ENCODE measurements around the gene MIPEP.

Gene MIPEP

GRCh38 chr13:23771552-23771951, 117.6 kb downstream of the MIPEP start:
- no peak overlapping the region for H3K4me3 ChIP-seq (ENCODE audit: low read depth, low read length)
- no peaks in the 10 kb centered on the region for H3K36me3 ChIP-seq (replicated peaks)
- no peak overlapping the region for H3K27ac ChIP-seq
- DNase-seq, result no peak
- no peaks in the 10 kb centered on the region for H3K27me3 ChIP-seq (replicated peaks)
- in situ Hi-C loops (cut with HindIII; ENCODE audit: low pct_ligation_motif_present, low sequenced_read_pairs), result no loop called here
- TF ChIP-seq, protein P1, sequence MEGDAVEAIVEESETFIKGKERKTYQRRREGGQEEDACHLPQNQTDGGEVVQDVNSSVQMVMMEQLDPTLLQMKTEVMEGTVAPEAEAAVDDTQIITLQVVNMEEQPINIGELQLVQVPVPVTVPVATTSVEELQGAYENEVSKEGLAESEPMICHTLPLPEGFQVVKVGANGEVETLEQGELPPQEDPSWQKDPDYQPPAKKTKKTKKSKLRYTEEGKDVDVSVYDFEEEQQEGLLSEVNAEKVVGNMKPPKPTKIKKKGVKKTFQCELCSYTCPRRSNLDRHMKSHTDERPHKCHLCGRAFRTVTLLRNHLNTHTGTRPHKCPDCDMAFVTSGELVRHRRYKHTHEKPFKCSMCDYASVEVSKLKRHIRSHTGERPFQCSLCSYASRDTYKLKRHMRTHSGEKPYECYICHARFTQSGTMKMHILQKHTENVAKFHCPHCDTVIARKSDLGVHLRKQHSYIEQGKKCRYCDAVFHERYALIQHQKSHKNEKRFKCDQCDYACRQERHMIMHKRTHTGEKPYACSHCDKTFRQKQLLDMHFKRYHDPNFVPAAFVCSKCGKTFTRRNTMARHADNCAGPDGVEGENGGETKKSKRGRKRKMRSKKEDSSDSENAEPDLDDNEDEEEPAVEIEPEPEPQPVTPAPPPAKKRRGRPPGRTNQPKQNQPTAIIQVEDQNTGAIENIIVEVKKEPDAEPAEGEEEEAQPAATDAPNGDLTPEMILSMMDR (IDR thresholded peaks at IDR 0.05; ENCODE audit: low read depth, low read length, missing control alignments), result no peak

GRCh38 chr13:23770973-23771372, 118.2 kb downstream of the MIPEP start:
- in situ Hi-C loops (cut with HindIII; ENCODE audit: low pct_ligation_motif_present, low sequenced_read_pairs), result no loop called here
- Histone ChIP-seq H3K4me3 (ENCODE audit: low read depth, low read length) (no peak overlapping the region), H3K36me3 (replicated peaks) (no peaks in the 10 kb centered on the region), H3K27ac (no peak overlapping the region), H3K27me3 (replicated peaks) (no peaks in the 10 kb centered on the region)
- TF ChIP-seq, protein P1 (IDR thresholded peaks at IDR 0.05; ENCODE audit: low read depth, low read length, missing control alignments), result no peak
- DNase-seq, result no peak

GRCh38 chr13:23770428-23770827, 118.8 kb downstream of the MIPEP start:
- in situ Hi-C loops (cut with HindIII; ENCODE audit: low pct_ligation_motif_present, low sequenced_read_pairs), result no loop called here
- H3K27ac ChIP-seq, result no peak overlapping the region
- H3K27me3 ChIP-seq (replicated peaks), result no peaks in the 10 kb centered on the region

DNA sequence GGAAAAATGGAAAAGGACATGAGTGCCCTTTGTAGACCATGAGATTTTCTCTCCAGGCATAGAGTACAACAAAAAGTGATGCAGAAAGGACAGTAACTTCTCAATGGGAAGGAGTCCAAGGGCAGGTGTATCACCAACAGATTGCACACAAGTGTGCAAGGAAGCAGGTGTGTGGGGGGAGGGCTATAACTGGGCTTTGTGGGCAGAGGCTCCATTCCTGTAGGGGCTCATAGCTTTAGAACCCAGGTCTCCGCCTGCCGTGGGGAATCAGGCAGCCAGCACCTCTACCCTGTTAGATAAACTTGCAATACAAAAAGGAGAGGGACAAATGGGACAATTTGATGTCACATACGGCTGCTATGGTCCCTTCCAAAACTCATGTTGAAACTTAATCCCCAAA, 119.8 kb downstream of the MIPEP start:
- Histone ChIP-seq H3K4me3 (ENCODE audit: low read depth, low read length) (no peak overlapping the region), H3K27ac (no peak overlapping the region), H3K27me3 (replicated peaks) (no peaks in the 10 kb centered on the region), H3K36me3 (replicated peaks) (no peaks in the 10 kb centered on the region)
- in situ Hi-C loops (cut with HindIII; ENCODE audit: low pct_ligation_motif_present, low sequenced_read_pairs), result no loop called here
- no peak for DNase-seq
- TF ChIP-seq, protein P1 (IDR thresholded peaks at IDR 0.05; ENCODE audit: low read depth, low read length, missing control alignments), result no peak

More at GRCh38 chr13:23770428-23770827, 118.8 kb downstream of the MIPEP start:
- H3K36me3 ChIP-seq (replicated peaks), result no peaks in the 10 kb centered on the region
- no peak for DNase-seq
- H3K4me3 ChIP-seq (ENCODE audit: low read depth, low read length), result no peak overlapping the region
- TF ChIP-seq, protein P1 (IDR thresholded peaks at IDR 0.05; ENCODE audit: low read depth, low read length, missing control alignments), result no peak

GRCh38 chr13:23767838-23768237, 121.4 kb downstream of the MIPEP start:
- H3K4me3 ChIP-seq (ENCODE audit: low read depth, low read length), result no peak overlapping the region
- no peaks in the 10 kb centered on the region for H3K36me3 ChIP-seq (replicated peaks)
- in situ Hi-C loops (cut with HindIII; ENCODE audit: low pct_ligation_motif_present, low sequenced_read_pairs), result no loop called here
- no peak overlapping the region for H3K27ac ChIP-seq
- no peak for DNase-seq
- no peaks in the 10 kb centered on the region for H3K27me3 ChIP-seq (replicated peaks)
- TF ChIP-seq, protein P1 (IDR thresholded peaks at IDR 0.05; ENCODE audit: low read depth, low read length, missing control alignments), result no peak

DNA sequence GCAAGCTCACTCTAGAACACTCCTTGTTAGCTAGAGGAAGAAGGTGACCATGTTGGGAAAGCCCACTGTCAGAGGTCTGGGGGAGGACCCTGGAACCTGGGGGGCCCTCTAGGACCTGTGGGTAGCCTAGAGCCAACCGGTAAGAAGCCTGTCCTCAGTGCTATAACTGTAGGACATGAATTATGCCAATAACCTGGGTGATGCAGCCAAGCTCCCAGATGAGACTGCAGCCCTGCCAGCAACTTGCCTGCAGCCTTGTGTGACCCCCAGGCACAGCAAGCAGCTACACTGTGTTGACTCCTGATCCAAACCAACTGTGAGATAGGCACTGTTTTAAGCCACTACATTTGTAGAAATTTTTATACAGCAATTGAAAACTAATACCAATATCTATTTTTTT, 122.3 kb downstream of the MIPEP start:
- in situ Hi-C loops (cut with HindIII; ENCODE audit: low pct_ligation_motif_present, low sequenced_read_pairs), result no loop called here
- Histone ChIP-seq H3K36me3 (replicated peaks) (no peaks in the 10 kb centered on the region), H3K4me3 (ENCODE audit: low read depth, low read length) (no peak overlapping the region), H3K27ac (no peak overlapping the region), H3K27me3 (replicated peaks) (no peaks in the 10 kb centered on the region)
- DNase-seq, result no peak
- TF ChIP-seq, protein P1 (IDR thresholded peaks at IDR 0.05; ENCODE audit: low read depth, low read length, missing control alignments), result no peak

Data from brain microvascular endothelial cell (primary cell).